MM.1S (cell line): ENCODE results near the gene PSORS1C2.

ENCODE experiments used
- DNase-seq: peaks from one replicate; pipeline ENCODE4 v3.0.0-alpha.2; 2015
- H2AFZ ChIP-seq: fragments of 300-600 bp; sonication (generic); 2 replicates; pipeline ENCODE4 v1.6.0; 2016; ENCODE audit warnings: antibody characterized with exemption, low read length
- H3F3A ChIP-seq: fragments of 300-600 bp; sonication (generic); 2 replicates; pipeline ENCODE4 v1.6.1; 2016; ENCODE audit warnings: mild to moderate bottlenecking, antibody characterized with exemption, low read length, moderate library complexity, mixed read lengths; ENCODE audit not compliant: insufficient read depth
- H3K27ac ChIP-seq: fragments of 300-600 bp; sonication (generic); 2 replicates; pipeline ENCODE4 v1.5.1; 2016; ENCODE audit warnings: mild to moderate bottlenecking, low read length
- H3K27me3 ChIP-seq: fragments of 300-600 bp; sonication (generic); replicated peaks from 2 replicates; pipeline ENCODE4 v1.6.0; 2016; ENCODE audit warnings: low read length; ENCODE audit not compliant: insufficient read depth
- H3K36me3 ChIP-seq: fragments of 300-600 bp; sonication (generic); replicated peaks from 2 replicates; pipeline ENCODE4 v1.6.1; 2016; ENCODE audit warnings: mild to moderate bottlenecking, low read length, mixed read lengths; ENCODE audit not compliant: insufficient read depth
- H3K4me1 ChIP-seq: fragments of 300-600 bp; sonication (generic); 2 replicates; pipeline ENCODE4 v1.6.1; 2016; ENCODE audit warnings: low read length, mixed read lengths
- H3K4me2 ChIP-seq: fragments of 300-600 bp; sonication (generic); 2 replicates; pipeline ENCODE4 v1.6.0; 2016; ENCODE audit warnings: low read depth, low read length
- H3K4me3 ChIP-seq: fragments of 300-600 bp; sonication (generic); 2 replicates; pipeline ENCODE4 v1.5.1; 2016; ENCODE audit warnings: low read length, mixed read lengths
- H3K79me2 ChIP-seq: fragments of 300-600 bp; sonication (generic); 2 replicates; pipeline ENCODE4 v1.6.1; 2016; ENCODE audit warnings: mixed run types, low read length, mixed read lengths
- H3K9ac ChIP-seq: fragments of 300-600 bp; sonication (generic); 2 replicates; pipeline ENCODE4 v1.6.1; 2016; ENCODE audit warnings: low read length, mixed read lengths
- H3K9me2 ChIP-seq: fragments of 300-600 bp; sonication (generic); replicated peaks from 2 replicates; pipeline ENCODE4 v1.6.1; 2016; ENCODE audit warnings: mild to moderate bottlenecking, low read length, mixed read lengths; ENCODE audit not compliant: insufficient read depth
- H3K9me3 ChIP-seq: fragments of 300-600 bp; sonication (generic); replicated peaks from 2 replicates; pipeline ENCODE4 v1.6.1; 2016; ENCODE audit warnings: mild to moderate bottlenecking, low read length, mixed read lengths; ENCODE audit not compliant: insufficient read depth
- H4K20me1 ChIP-seq: fragments of 300-600 bp; sonication (generic); 2 replicates; pipeline ENCODE4 v1.6.1; 2016; ENCODE audit warnings: mild to moderate bottlenecking, low read length, moderate library complexity, mixed read lengths; ENCODE audit not compliant: insufficient read depth
- EZH2 ChIP-seq: fragments of 300-600 bp; sonication (generic); optimal IDR thresholded peaks from 2 replicates; pipeline ENCODE3; 2017; ENCODE audit warnings: low read depth, mild to moderate bottlenecking, antibody characterized with exemption, low read length, mixed read lengths
- EZH2phosphoT487 ChIP-seq: fragments of 300-600 bp; sonication (generic); IDR thresholded peaks from 2 replicates; pipeline ENCODE4 v1.6.1; 2018; ENCODE audit warnings: antibody characterized with exemption, low read length
- TF ChIP-seq, protein P1 (sequence below): fragments of 300-600 bp; sonication (generic); IDR thresholded peaks from 2 replicates; pipeline ENCODE4 v1.5.1; 2016; ENCODE audit warnings: antibody characterized with exemption, low read length, mixed read lengths

The PSORS1C2 gene

GRCh38 chr6:31103136-31103535 is 35.7 kb downstream of the PSORS1C2 start:
- Histone ChIP-seq H3K9ac (no peak overlapping the region), H3F3A (no peaks in the 10 kb centered on the region), H3K4me3 (no peak overlapping the region), H3K4me1 (no peaks in the 10 kb centered on the region), H3K36me3 (no peaks in the 10 kb centered on the region), H3K79me2 (no peaks in the 10 kb centered on the region), H3K9me2 (no peaks in the 10 kb centered on the region), H4K20me1 (no peaks in the 10 kb centered on the region), H3K27ac (no peak overlapping the region), H3K4me2 (no peak overlapping the region), H3K27me3 (peaks cover 4% of the 10 kb centered on the region; the same call in 1 of the 2 replicates), H2AFZ (no peak overlapping the region), H3K9me3 (no peaks in the 10 kb centered on the region)
- no peak for TF ChIP-seq EZH2
- TF ChIP-seq EZH2phosphoT487 = no peak
- TF ChIP-seq, protein P1, sequence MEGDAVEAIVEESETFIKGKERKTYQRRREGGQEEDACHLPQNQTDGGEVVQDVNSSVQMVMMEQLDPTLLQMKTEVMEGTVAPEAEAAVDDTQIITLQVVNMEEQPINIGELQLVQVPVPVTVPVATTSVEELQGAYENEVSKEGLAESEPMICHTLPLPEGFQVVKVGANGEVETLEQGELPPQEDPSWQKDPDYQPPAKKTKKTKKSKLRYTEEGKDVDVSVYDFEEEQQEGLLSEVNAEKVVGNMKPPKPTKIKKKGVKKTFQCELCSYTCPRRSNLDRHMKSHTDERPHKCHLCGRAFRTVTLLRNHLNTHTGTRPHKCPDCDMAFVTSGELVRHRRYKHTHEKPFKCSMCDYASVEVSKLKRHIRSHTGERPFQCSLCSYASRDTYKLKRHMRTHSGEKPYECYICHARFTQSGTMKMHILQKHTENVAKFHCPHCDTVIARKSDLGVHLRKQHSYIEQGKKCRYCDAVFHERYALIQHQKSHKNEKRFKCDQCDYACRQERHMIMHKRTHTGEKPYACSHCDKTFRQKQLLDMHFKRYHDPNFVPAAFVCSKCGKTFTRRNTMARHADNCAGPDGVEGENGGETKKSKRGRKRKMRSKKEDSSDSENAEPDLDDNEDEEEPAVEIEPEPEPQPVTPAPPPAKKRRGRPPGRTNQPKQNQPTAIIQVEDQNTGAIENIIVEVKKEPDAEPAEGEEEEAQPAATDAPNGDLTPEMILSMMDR = no peak
- no peak for DNase-seq

- Histone ChIP-seq H3K9me2 (no peaks in the 10 kb centered on the region), H3F3A (peaks cover 3% of the 10 kb centered on the region; the same call in 1 of the 2 replicates), H4K20me1 (no peaks in the 10 kb centered on the region), H3K79me2 (no peaks in the 10 kb centered on the region), H3K36me3 (no peaks in the 10 kb centered on the region), H3K27ac (no peak overlapping the region), H3K9me3 (no peaks in the 10 kb centered on the region), H3K4me3 (no peak overlapping the region), H3K9ac (no peak overlapping the region), H2AFZ (no peak overlapping the region), H3K4me2 (no peak overlapping the region), H3K4me1 (peaks cover 13% of the 10 kb centered on the region), H3K27me3 (no peaks in the 10 kb centered on the region)
- no peak for DNase-seq
- no peak for TF ChIP-seq EZH2phosphoT487
Measured at GRCh38 chr6:31098449-31098938, 40.4 kb downstream of the PSORS1C2 start.

GRCh38 chr6:31096656-31097055 is 42.2 kb downstream of the PSORS1C2 start:
- Histone ChIP-seq H3F3A (peaks cover 3% of the 10 kb centered on the region; the same call in 1 of the 2 replicates), H3K9me3 (no peaks in the 10 kb centered on the region), H3K4me2 (no peak overlapping the region), H3K9me2 (no peaks in the 10 kb centered on the region), H3K27ac (no peak overlapping the region), H3K36me3 (no peaks in the 10 kb centered on the region), H2AFZ (no peak overlapping the region), H3K9ac (no peak overlapping the region), H3K27me3 (no peaks in the 10 kb centered on the region), H3K79me2 (no peaks in the 10 kb centered on the region), H3K4me3 (no peak overlapping the region), H3K4me1 (peaks cover 13% of the 10 kb centered on the region), H4K20me1 (no peaks in the 10 kb centered on the region)
- TF ChIP-seq EZH2phosphoT487 = no peak
- no peak for TF ChIP-seq EZH2
- TF ChIP-seq, protein P1 = no peak
- no peak for DNase-seq

DNA sequence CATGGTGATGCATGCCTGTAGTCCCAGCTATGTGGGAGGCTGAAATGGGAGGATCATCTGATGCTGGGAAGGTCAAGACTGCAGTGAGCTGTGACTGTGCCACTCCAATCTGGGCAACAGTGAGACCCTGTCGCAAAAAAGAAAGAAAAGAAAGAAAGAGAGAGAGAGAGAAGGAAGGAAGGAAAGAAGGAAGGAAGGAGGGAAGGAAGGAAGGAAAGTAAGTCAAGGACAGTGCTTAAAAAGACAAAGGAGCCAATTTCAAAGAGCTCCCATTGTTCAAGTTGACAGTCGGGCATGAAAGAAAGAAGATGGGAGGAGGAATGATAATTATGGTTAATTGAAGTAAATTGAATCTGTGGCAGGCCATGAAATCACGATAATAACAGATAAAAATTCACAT is 42.7 kb downstream of the PSORS1C2 start:
- Histone ChIP-seq H3K4me1 (peaks cover 13% of the 10 kb centered on the region), H3F3A (peaks cover 3% of the 10 kb centered on the region; the same call in 1 of the 2 replicates), H3K4me3 (no peak overlapping the region), H3K79me2 (no peaks in the 10 kb centered on the region), H3K9me3 (no peaks in the 10 kb centered on the region), H3K9ac (no peak overlapping the region), H3K9me2 (no peaks in the 10 kb centered on the region), H4K20me1 (no peaks in the 10 kb centered on the region), H3K4me2 (no peak overlapping the region), H2AFZ (no peak overlapping the region), H3K27ac (no peak overlapping the region), H3K27me3 (no peaks in the 10 kb centered on the region), H3K36me3 (no peaks in the 10 kb centered on the region)
- DNase-seq = no peak
- TF ChIP-seq EZH2 (no peak), EZH2phosphoT487 (no peak)
- TF ChIP-seq, protein P1 = no peak
